ENCODE measurements around the gene RPL15.

Gene RPL15

GRCh38 chr3:23959135-23959900 lies 42.4 kb downstream of the RPL15 start:
- Histone ChIP-seq H3K27me3 (ENCODE audit: control insufficient read depth, insufficient read depth, low read length) (no peaks in the 10 kb centered on the region), H3K36me3 (ENCODE audit: control insufficient read depth, insufficient read depth, low read length) (peaks cover 7% of the 10 kb centered on the region), H3K4me1 (ENCODE audit: control insufficient read depth, insufficient read depth, low read length) (peaks cover 3% of the 10 kb centered on the region)

GRCh38 chr3:23960649-23961048 lies 43.7 kb downstream of the RPL15 start:
- no peaks in the 10 kb centered on the region for H3K27me3 ChIP-seq (ENCODE audit: control insufficient read depth, insufficient read depth, low read length)
- no peak overlapping the region for H3K27ac ChIP-seq (ENCODE audit: low read depth, low read length)
- H3K4me3 ChIP-seq (ENCODE audit: low read length) = no peak overlapping the region
- peaks cover 4% of the 10 kb centered on the region for H3K4me1 ChIP-seq (ENCODE audit: control insufficient read depth, insufficient read depth, low read length)
- H3K9ac ChIP-seq (ENCODE audit: low read length) = no peak overlapping the region
- H3K36me3 ChIP-seq (ENCODE audit: control insufficient read depth, insufficient read depth, low read length) = peaks cover 7% of the 10 kb centered on the region

More at GRCh38 chr3:23959135-23959900, 42.4 kb downstream of the RPL15 start:
- H3K9ac ChIP-seq (ENCODE audit: low read length) = no peak overlapping the region
- no peak overlapping the region for H3K4me3 ChIP-seq (ENCODE audit: low read length)
- peak overlapping the region; percentile 46 for H3K27ac ChIP-seq (ENCODE audit: low read depth, low read length)

- Histone ChIP-seq H3K27me3 (ENCODE audit: control insufficient read depth, insufficient read depth, low read length) (no peaks in the 10 kb centered on the region), H3K4me3 (ENCODE audit: low read length) (no peak overlapping the region), H3K9ac (ENCODE audit: low read length) (no peak overlapping the region), H3K4me1 (ENCODE audit: control insufficient read depth, insufficient read depth, low read length) (peaks cover 8% of the 10 kb centered on the region), H3K36me3 (ENCODE audit: control insufficient read depth, insufficient read depth, low read length) (peaks cover 11% of the 10 kb centered on the region), H3K27ac (ENCODE audit: low read depth, low read length) (no peak overlapping the region)
Observed at GRCh38 chr3:23961066-23961465, 44.1 kb downstream of the RPL15 start.

GRCh38 chr3:23961913-23962312 lies 45.0 kb downstream of the RPL15 start:
- Histone ChIP-seq H3K36me3 (ENCODE audit: control insufficient read depth, insufficient read depth, low read length) (peaks cover 12% of the 10 kb centered on the region), H3K4me1 (ENCODE audit: control insufficient read depth, insufficient read depth, low read length) (peaks cover 13% of the 10 kb centered on the region), H3K27me3 (ENCODE audit: control insufficient read depth, insufficient read depth, low read length) (no peaks in the 10 kb centered on the region), H3K27ac (ENCODE audit: low read depth, low read length) (no peak overlapping the region), H3K4me3 (ENCODE audit: low read length) (no peak overlapping the region), H3K9ac (ENCODE audit: low read length) (no peak overlapping the region)

GRCh38 chr3:23964537-23965235 lies 47.8 kb downstream of the RPL15 start:
- Histone ChIP-seq H3K27ac (ENCODE audit: low read depth, low read length) (no peak overlapping the region), H3K27me3 (ENCODE audit: control insufficient read depth, insufficient read depth, low read length) (no peaks in the 10 kb centered on the region), H3K9ac (ENCODE audit: low read length) (no peak overlapping the region), H3K4me1 (ENCODE audit: control insufficient read depth, insufficient read depth, low read length) (peaks cover 13% of the 10 kb centered on the region), H3K36me3 (ENCODE audit: control insufficient read depth, insufficient read depth, low read length) (peaks cover 12% of the 10 kb centered on the region), H3K4me3 (ENCODE audit: low read length) (no peak overlapping the region)

- peaks cover 12% of the 10 kb centered on the region for H3K36me3 ChIP-seq (ENCODE audit: control insufficient read depth, insufficient read depth, low read length)
- no peak overlapping the region for H3K27ac ChIP-seq (ENCODE audit: low read depth, low read length)
- H3K9ac ChIP-seq (ENCODE audit: low read length) = no peak overlapping the region
- H3K4me1 ChIP-seq (ENCODE audit: control insufficient read depth, insufficient read depth, low read length) = peaks cover 13% of the 10 kb centered on the region
- no peak overlapping the region for H3K4me3 ChIP-seq (ENCODE audit: low read length)
- no peaks in the 10 kb centered on the region for H3K27me3 ChIP-seq (ENCODE audit: control insufficient read depth, insufficient read depth, low read length)
Observed at GRCh38 chr3:23966328-23966727, 49.4 kb downstream of the RPL15 start.

- H3K36me3 ChIP-seq (ENCODE audit: control insufficient read depth, insufficient read depth, low read length) = peaks cover 5% of the 10 kb centered on the region
Observed at GRCh38 chr3:23968463-23969184, 51.7 kb downstream of the RPL15 start.

GRCh38 chr3:23969393-23969792 lies 52.5 kb downstream of the RPL15 start:
- H3K9ac ChIP-seq (ENCODE audit: low read length) = no peak overlapping the region
- no peak overlapping the region for H3K4me3 ChIP-seq (ENCODE audit: low read length)
- H3K27me3 ChIP-seq (ENCODE audit: control insufficient read depth, insufficient read depth, low read length) = no peaks in the 10 kb centered on the region
- H3K4me1 ChIP-seq (ENCODE audit: control insufficient read depth, insufficient read depth, low read length) = peaks cover 13% of the 10 kb centered on the region
- H3K36me3 ChIP-seq (ENCODE audit: control insufficient read depth, insufficient read depth, low read length) = peaks cover 5% of the 10 kb centered on the region
- H3K27ac ChIP-seq (ENCODE audit: low read depth, low read length) = no peak overlapping the region

More at GRCh38 chr3:23968463-23969184, 51.7 kb downstream of the RPL15 start:
- Histone ChIP-seq H3K27ac (ENCODE audit: low read depth, low read length) (no peak overlapping the region), H3K4me3 (ENCODE audit: low read length) (no peak overlapping the region), H3K27me3 (ENCODE audit: control insufficient read depth, insufficient read depth, low read length) (no peaks in the 10 kb centered on the region), H3K4me1 (ENCODE audit: control insufficient read depth, insufficient read depth, low read length) (peaks cover 13% of the 10 kb centered on the region), H3K9ac (ENCODE audit: low read length) (no peak overlapping the region)
